Left colon (tissue), 2 donors: ENCODE data around the gene NTF3. TPM values are rescaled to one million over a fixed set of nuclear protein-coding genes. Genes with fewer than 3 reads are reported as not detected.

ENCODE experiments used
- ATAC-seq: fragments of 200-7000 bp; cut with Tn5 transposase; one replicate; pipeline ENCODE4 v1.9.1; 2020; ENCODE audit warnings: mild to moderate bottlenecking, moderate library complexity
- DNase-seq, 2 donors: peaks; one replicate each; pipeline ENCODE4 v3.0.0-alpha.2; 2020
- intact Hi-C, 2 donors: fragments of 100-400 bp; cut with DNase I in 1 of 2; cut with micrococcal nuclease in 1 of 2; formaldehyde crosslinking; loops; one replicate each; pipeline versions ENCODE4 v1.11.2 to v1.14.0; 2022; cut with DNase I, micrococcal nuclease
- total RNA-seq, 2 donors: library from RNA; stranded (reverse); fragmentation: NEBNext Ultra II Directional; extraction: Animal tissue kit (Norgen Biotek cat#: 25700); gene quantifications; one replicate each; pipeline ENCODE4 v1.2.1, GENCODE V29; 2021
- donor health status: DM: no; HTN: no; CAD: no.
- donor health status: DM: yes; HTN: yes; CAD: no.

Gene NTF3
- total RNA-seq, 2 donors from 2014 or later: 0.40 to 0.59 TPM

DNA sequence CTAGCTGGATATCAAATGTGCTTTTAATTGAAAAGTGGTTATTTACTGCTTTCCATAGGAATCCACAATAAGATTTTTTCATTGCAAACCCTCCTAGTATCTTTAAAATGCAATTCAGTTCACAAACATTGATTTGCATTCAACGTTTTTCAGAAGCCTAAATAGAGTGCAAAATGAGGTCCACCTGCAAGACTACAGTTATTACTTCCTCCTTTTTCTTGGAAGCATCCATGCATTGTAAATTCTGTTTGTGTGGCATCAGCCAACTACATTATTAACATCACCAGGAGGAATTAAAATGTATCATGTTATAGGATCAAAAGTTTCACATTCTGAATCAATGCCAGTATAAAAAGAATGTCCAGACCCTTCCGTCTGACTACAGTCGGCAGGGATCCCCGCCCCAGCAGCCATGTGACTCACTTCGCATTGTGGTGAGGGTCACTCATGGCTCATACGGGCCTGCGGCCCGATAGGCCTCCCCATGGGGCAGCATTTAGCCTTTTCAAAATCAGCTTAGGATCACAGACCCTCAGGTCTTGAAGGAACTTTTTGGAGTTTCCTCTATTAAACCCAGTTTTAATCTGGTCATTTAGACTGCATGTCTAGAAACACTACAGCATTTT, 46.3 kb downstream of the NTF3 start:
- intact Hi-C loops: no loop called here

GRCh38 chr12:5479761-5480160, 47.9 kb downstream of the NTF3 start:
- intact Hi-C loops: no loop called here
- ATAC-seq (no peak), DNase-seq (no peak)

More for the DNA sequence above, 46.3 kb downstream of the NTF3 start:
- DNase-seq: no peak
- no peak for ATAC-seq

GRCh38 chr12:5480218-5480937, 48.5 kb downstream of the NTF3 start:
- ATAC-seq (no peak), DNase-seq (no peak)
- intact Hi-C loops: no loop called here

GRCh38 chr12:5480938-5481303, 49.0 kb downstream of the NTF3 start:
- no peak for DNase-seq
- ATAC-seq: no peak
- intact Hi-C loops: no loop called here

DNA sequence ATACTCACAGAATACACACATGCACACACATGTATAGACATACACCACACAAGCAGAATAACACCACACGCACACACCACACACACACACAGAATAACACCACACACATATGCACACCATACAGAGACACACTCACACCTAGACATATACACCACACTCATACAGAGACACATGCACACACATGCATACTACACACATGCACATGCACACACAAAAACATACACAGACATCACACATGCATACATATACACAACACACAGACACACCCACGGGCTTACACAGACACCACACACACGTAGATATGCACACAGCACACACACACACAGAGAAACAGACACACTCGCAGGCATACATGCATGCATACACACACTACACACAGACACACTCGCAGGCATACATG, 49.7 kb downstream of the NTF3 start:
- intact Hi-C loops: no loop called here
- ATAC-seq (no peak), DNase-seq (no peak)

- intact Hi-C loops: no loop called here
- DNase-seq (no peak), ATAC-seq (no peak)
Observed at GRCh38 chr12:5484426-5484825, 52.5 kb downstream of the NTF3 start.

DNA sequence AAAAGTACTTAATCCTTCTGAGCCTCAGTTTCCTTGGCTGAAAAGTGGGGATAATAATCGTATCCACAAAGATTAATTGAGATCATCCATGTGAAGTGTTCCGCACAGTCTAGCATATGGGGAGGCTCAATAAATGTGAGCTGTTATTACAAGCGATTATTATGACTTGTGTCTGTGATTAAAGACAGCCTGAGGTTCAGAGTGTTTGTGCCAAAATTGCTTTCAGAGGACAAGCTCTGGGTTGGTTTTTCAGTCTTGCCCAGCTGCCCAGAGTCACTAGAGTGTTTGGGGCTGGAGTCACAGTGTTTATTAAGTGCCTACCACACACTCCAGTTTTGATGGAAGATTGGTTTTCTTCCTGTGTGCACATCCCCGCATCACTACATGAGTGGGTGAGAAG, 53.5 kb downstream of the NTF3 start:
- intact Hi-C loops: no loop called here
- DNase-seq: no peak
- ATAC-seq: no peak

- DNase-seq (no peak), ATAC-seq (no peak)
- intact Hi-C loops: no loop called here
Observed at GRCh38 chr12:5487076-5487475, 55.2 kb downstream of the NTF3 start.

DNA sequence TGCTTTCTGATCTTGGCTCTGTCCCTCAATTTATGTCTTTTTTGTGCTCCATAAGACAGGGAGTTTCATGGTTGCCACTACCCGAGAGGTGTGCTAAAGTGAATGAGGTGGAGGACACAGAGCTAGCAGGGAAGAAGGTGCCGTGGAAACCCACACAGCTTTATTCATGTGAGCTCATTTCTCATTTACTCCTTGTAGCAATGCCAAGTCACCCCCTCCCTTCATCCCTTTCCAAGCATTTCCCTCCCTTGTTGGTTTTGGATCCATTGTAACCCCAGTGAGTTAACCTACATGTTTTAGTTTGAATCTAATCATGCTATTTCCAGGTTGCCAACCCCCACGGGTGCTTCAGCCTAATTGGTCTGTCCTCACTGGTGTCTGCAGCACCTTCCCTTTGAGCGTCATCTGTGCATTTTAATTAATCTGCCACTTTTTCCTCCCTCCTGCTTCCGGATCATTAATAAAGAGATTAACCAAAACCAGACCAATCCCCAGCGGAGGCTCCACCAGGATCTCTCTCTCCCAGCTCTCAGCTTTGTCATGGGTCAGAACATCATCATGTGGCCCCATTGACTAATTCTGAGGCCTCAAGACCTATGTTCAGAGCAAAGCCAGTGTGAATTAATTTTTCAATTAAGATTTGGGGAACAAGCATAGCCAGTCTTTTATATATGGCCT, 56.2 kb downstream of the NTF3 start:
- ATAC-seq (no peak), DNase-seq (no peak)
- intact Hi-C loops: no loop called here

GRCh38 chr12:5488626-5488955, 56.7 kb downstream of the NTF3 start:
- intact Hi-C loops: no loop called here
- DNase-seq (no peak), ATAC-seq (no peak)

GRCh38 chr12:5489017-5489416, 57.1 kb downstream of the NTF3 start:
- intact Hi-C loops: no loop called here
- DNase-seq: no peak
- ATAC-seq: no peak

GRCh38 chr12:5489760-5490406, 58.0 kb downstream of the NTF3 start:
- DNase-seq (no peak), ATAC-seq (no peak)
- intact Hi-C loops: no loop called here

DNA sequence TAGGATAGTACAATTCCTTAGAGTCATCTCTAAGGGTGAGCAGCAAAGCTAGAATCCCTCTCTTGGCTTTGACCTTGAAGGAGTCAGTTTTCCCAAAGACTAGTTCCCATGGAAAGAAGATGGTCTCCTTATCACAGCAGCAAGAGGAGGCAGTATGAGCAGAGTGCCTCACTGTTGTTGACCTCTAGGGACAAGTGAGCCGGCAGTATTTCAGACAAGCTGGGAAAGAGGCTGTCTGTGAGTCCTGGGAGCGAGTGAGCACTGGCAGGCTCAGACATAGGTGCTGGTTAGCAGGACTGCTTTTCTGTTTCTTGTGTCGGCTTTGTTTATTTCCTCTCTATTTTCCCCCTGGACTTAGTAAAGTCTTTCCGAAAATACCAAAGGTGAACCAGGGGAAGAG, 60.7 kb downstream of the NTF3 start:
- ATAC-seq (no peak), DNase-seq (no peak)
- intact Hi-C loops: no loop called here

- intact Hi-C loops: no loop called here
- ATAC-seq (peak; percentile 38), DNase-seq (peak in 1 of 2 donors; percentile 46)
Observed at GRCh38 chr12:5493018-5493417, 61.1 kb downstream of the NTF3 start.

GRCh38 chr12:5494343-5494742, 62.4 kb downstream of the NTF3 start:
- intact Hi-C loops: no loop called here
- ATAC-seq: no peak
- no peak for DNase-seq

GRCh38 chr12:5497329-5498053, 65.6 kb downstream of the NTF3 start:
- DNase-seq: peak in 1 of 2 donors; percentile 57
- intact Hi-C loops: no loop called here
- ATAC-seq: peak; percentile 72

DNA sequence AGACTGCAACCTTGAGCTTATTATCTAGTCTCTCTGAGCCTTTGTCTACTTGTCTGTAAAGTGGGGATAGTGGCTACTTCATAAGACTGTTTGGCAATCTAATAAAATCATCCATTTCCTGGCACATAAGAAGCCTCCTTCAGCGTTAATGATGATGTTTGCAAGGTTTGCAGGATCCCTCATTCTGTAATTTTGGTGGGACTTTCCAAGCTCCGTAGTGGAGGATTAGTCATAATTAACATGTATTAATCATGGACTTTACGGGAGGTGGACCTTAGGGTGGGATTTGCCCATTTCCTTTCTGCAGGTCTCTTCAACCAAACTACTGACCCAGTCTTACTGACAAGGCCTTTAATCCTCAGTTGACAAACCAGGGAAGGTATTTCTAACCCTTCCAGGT, 66.2 kb downstream of the NTF3 start:
- intact Hi-C loops: no loop called here

DNA sequence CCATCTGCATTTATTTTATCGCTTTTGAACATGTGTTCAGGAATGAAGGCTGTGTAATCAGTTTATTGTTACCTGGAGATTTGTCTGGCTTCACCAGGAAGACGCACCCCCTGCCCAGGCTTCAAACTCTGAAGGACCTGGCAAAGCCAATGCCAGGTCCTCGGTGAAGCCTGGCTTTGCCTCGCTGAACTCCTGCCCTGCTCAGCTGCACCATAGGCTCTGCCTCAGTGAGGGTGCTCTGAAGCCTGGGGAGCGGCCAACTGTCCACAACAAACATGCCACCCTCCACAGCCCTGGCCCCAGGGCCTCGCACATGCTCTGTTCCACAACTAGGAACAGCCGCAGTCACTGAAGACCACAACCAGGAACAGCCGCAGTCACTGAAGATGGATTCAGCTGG, 66.9 kb downstream of the NTF3 start:
- ATAC-seq (no peak), DNase-seq (no peak)
- intact Hi-C loops: no loop called here

More for the DNA sequence above, 66.2 kb downstream of the NTF3 start:
- no peak for ATAC-seq
- no peak for DNase-seq

DNA sequence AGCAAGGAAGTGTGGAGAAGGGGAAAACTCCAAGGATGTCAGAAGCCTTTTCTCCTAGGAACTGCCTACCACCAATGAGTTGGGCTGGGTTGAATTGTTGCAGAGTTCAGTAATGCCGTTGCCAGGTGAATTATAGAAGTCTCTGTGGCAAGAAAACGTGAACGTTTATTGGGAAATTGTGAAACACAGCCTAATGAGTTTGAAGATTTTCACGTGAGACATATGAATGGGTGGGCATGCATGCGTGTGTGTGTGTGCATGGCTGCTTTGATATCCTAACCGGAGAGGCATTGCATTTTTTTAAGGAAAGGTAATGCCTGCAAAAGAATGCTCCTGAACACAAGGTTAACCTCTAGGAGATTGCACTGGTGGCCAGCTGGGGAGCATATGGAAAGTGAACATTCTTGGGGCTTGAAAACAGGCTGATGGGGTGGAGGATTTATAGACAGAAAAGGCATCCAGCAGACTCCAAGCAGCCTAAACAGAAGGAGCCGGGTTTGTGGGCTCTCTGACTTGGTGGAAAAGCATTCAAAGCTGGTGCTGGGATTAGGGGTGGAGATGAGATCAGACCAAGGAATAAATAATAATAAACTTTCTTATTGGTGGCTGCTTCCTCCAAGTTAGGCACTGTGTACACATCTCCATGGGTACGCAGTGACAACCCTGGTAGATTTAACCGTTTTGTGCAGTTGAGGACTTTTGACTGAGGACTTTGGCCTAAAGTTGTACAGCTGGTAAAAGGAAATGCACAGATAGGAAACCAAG, 67.8 kb downstream of the NTF3 start:
- intact Hi-C loops: no loop called here
- ATAC-seq (peak; percentile 71), DNase-seq (peak; percentile 35 to 72)
